Right lobe of liver (tissue), 6 donors: ENCODE results near the gene CCDC102A. TPM values are rescaled to one million over a fixed set of nuclear protein-coding genes. Genes with fewer than 3 reads are reported as not detected.

Source experiments
- ATAC-seq, 4 donors: fragments of 200-7000 bp; cut with Tn5 transposase; one replicate each; pipeline ENCODE4 v1.9.1; 2020; ENCODE audit warnings: mild to moderate bottlenecking in 4 of 4, moderate library complexity in 4 of 4
- DNase-seq, 3 donors: peaks; one replicate each; pipeline ENCODE4 v3.0.0-alpha.2; 2020
- H3K27ac ChIP-seq, 3 donors: fragments of 200-600 bp; one replicate each; pipeline ENCODE4 v1.8.0; 2022
- H3K27me3 ChIP-seq, 2 donors: fragments of 200-600 bp; one replicate each; pipeline ENCODE4 v1.8.0; 2022
- H3K36me3 ChIP-seq, 4 donors: fragments of 200-600 bp; sonication (generic) in 1 of 4; one replicate each; pipeline versions ENCODE4 v1.5.1 to v1.8.0; 2017 to 2022; ENCODE audit warnings: control low read depth in 1 of 4
- H3K4me1 ChIP-seq, 4 donors: fragments of 200-600 bp; sonication (generic) in 1 of 4; one replicate each; pipeline versions ENCODE4 v1.5.1 to v1.8.0; 2017 to 2022; ENCODE audit warnings: control low read depth in 1 of 4
- H3K4me3 ChIP-seq, 3 donors: fragments of 200-600 bp; one replicate each; pipeline ENCODE4 v1.8.0; 2022
- H3K9me3 ChIP-seq, 4 donors: fragments of 200-600 bp; sonication (generic) in 1 of 4; one replicate each; pipeline versions ENCODE4 v1.5.1 to v1.8.0; 2017 to 2022; ENCODE audit warnings: control low read depth in 1 of 4
- POLR2A ChIP-seq: fragments of 450-650 bp; IDR thresholded peaks from one replicate; pipeline ENCODE4 v1.6.1; 2017; ENCODE audit warnings: antibody characterized with exemption, mild to moderate bottlenecking
- WGBS: methylation state at CpG from one replicate; pipeline ENCODE4 v1.1.6; 2018; ENCODE audit warnings: low coverage, low lambda C conversion rate; ENCODE audit not compliant: insufficient coverage; ENCODE audit errors: missing lambda C conversion rate; 5-methylcytosine and 5-hydroxymethylcytosine counted together
- intact Hi-C, 2 donors: fragments of 100-400 bp; cut with DNase I; formaldehyde crosslinking; loops; one replicate each; pipeline versions ENCODE4 v1.11.2 to v1.14.1; 2022
- total RNA-seq, 6 experiments: library from RNA; depleted of rRNA in 2 of 6; stranded (reverse); fragments of >200 nt in 2 of 6; fragmentation: NEBNext Ultra II Directional in 3 of 6; extraction: Animal tissue kit (Norgen Biotek cat#: 25700) in 3 of 6; gene quantifications; one replicate each; pipeline versions ENCODE4 v1.1.0 to v1.2.4, GENCODE V29; 2016 to 2023
- TF ChIP-seq, protein P1 (sequence below), 4 donors: fragments of 200-600 bp in 3 of 4; fragments of 450-650 bp in 1 of 4; IDR thresholded peaks; one replicate each; pipeline versions ENCODE4 v1.5.1 to v1.8.0; 2016 to 2022; ENCODE audit warnings: antibody characterized with exemption in 4 of 4, mild to moderate bottlenecking in 2 of 4
- donor health status: DM: no; HTN: yes; CAD: no.
- donor health status: DM: no; HTN: no; CAD: no.
- donor health status: DM: no; HTN: no; CAD: no.
- donor health status: DM: no; HTN: yes; CAD: no.
- donor health status: DM: no; HTN: yes; CAD: no.

The CCDC102A gene
- total RNA-seq, 6 experiments from 2014 or later, result 0.97 to 1.9 (median 1.2) TPM

DNA sequence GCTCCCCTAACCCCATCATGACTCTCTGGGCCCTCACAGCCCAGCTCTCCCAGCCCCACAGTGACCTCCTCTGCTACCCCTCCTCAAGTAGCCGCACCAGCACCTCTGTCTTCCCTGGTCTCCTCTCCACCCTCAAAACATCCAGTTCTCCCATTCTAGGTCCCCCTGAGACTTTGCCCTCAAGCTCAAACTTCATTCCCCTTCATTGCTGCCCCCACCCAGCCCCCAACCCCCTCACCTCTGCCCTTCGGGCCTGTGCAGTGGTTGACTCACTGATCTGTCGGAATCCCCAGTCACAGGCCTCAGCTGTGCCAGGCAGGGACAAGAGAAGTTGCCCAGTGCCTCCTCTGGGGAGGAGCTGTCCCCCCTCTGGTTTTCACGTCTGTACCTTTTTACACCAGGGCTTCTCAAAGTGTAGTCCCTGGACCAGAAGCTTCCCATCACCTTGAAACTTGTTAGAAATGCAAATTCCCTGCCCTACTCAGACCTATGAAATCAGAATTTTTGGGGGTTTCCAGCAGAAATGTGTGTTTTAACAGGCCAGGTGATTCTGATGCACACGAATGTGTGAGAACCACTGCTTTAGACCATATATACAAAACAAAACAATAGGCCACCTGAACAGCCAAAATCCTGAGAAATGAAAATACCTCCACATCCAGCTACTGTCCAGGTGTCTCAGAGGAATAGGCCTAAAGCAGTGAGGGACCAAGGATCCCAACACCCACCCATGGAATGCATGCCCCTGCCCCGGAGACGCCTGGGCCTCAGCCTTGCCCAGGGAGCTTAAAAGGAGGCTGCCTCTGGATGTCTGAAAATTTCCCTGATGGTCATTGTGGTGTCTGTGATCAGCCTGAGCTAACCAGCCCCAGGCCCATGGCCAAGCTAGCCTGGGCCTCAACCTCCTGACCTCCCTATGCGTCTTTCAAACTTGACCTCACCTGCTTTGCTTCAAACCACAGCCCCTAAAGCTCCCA lies 49.2 kb downstream of the CCDC102A start:
- no peaks in the 10 kb centered on the region for H3K36me3 ChIP-seq
- DNase-seq (peak in 1 of 3 donors; percentile 38), ATAC-seq (no peak)
- H3K27ac ChIP-seq, result no peak overlapping the region
- H3K27me3 ChIP-seq, result no peaks in the 10 kb centered on the region
- 92% methylated on average over 4 of the region's 8 CpGs for WGBS
- H3K4me3 ChIP-seq, result no peak overlapping the region
- intact Hi-C loops, result no loop called here
- TF ChIP-seq, protein P1, sequence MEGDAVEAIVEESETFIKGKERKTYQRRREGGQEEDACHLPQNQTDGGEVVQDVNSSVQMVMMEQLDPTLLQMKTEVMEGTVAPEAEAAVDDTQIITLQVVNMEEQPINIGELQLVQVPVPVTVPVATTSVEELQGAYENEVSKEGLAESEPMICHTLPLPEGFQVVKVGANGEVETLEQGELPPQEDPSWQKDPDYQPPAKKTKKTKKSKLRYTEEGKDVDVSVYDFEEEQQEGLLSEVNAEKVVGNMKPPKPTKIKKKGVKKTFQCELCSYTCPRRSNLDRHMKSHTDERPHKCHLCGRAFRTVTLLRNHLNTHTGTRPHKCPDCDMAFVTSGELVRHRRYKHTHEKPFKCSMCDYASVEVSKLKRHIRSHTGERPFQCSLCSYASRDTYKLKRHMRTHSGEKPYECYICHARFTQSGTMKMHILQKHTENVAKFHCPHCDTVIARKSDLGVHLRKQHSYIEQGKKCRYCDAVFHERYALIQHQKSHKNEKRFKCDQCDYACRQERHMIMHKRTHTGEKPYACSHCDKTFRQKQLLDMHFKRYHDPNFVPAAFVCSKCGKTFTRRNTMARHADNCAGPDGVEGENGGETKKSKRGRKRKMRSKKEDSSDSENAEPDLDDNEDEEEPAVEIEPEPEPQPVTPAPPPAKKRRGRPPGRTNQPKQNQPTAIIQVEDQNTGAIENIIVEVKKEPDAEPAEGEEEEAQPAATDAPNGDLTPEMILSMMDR (IDR thresholded peaks at IDR 0.05), result no peak
- no peak for TF ChIP-seq POLR2A
- H3K9me3 ChIP-seq, result no peaks in the 10 kb centered on the region
- H3K4me1 ChIP-seq, result peaks cover 0 to 9% (median 4%) of the 10 kb centered on the region in 4 donors

DNA sequence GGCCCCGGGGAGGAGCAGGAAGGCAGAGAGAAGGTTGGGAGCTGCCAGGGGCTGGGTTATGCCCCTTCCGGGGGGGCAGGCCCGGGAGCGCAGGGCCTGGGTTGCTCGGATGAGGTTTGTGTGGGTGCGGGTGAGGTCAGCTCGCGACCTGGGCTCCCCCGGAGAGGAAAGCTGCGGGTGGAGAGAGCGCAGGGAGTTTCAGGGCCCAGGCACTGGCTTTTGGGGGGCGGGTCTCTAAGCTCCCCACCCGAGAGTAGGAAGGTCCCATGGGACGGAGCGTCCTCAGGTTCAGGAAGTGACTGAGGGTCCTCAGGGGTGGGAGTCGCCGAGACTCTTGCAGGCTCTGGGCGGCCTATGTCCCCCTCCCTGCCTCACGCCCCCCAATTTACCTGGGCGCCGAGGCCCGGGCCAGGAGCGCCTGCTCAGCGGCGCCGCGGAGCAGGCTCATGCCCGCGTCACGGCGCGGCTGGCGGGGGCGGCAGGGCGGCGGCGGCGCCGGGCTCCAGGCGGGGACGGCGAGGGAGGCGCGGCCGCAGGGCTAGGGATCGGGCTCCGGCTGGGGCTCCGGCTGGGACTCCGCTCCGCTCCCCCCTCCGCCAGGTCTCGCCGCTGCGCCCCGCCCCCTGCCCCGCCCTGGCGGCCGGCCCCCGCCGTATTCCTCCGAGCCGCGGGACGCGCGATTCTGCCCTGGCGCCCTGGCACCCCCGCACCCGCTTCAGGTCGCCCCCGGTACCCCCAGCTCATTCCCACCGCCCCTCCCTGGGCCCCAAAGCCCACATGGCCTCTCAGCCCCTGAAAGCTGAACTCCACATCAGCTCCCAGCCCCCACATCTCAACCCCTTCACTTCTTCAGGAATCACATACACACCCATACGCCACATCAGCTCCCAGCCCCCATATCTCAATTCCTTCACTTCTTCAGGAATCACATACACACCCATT lies 50.2 kb downstream of the CCDC102A start, which contains the start of gene DOK4:
DOK4 (minus strand) TSS at position 578 of the 942 bp plus-strand sequence. CDS start 6,986 bp downstream, outside the sequence.
- DNase-seq (peak; percentile 86 to 88 (median 87)), ATAC-seq (peak; percentile 95 to 99 (median 97))
- WGBS, result 9% methylated on average over 8 of the region's 73 CpGs
- peak within 1 kb of the TSS; percentile 31 to 64 (median 60) for H3K27ac ChIP-seq
- no peaks in the 10 kb centered on the region for H3K27me3 ChIP-seq
- no peaks in the 10 kb centered on the region for H3K9me3 ChIP-seq
- no peaks in the 10 kb centered on the region for H3K36me3 ChIP-seq
- TF ChIP-seq, protein P1 (IDR thresholded peaks at IDR 0.05), result no peak
- peak; percentile 65 for TF ChIP-seq POLR2A
- H3K4me1 ChIP-seq, result peaks cover 0 to 9% (median 4%) of the 10 kb centered on the region in 4 donors
- intact Hi-C loops, result no loop called here
- H3K4me3 ChIP-seq, result peak within 1 kb of the TSS; percentile 79 to 95 (median 88)

DNA sequence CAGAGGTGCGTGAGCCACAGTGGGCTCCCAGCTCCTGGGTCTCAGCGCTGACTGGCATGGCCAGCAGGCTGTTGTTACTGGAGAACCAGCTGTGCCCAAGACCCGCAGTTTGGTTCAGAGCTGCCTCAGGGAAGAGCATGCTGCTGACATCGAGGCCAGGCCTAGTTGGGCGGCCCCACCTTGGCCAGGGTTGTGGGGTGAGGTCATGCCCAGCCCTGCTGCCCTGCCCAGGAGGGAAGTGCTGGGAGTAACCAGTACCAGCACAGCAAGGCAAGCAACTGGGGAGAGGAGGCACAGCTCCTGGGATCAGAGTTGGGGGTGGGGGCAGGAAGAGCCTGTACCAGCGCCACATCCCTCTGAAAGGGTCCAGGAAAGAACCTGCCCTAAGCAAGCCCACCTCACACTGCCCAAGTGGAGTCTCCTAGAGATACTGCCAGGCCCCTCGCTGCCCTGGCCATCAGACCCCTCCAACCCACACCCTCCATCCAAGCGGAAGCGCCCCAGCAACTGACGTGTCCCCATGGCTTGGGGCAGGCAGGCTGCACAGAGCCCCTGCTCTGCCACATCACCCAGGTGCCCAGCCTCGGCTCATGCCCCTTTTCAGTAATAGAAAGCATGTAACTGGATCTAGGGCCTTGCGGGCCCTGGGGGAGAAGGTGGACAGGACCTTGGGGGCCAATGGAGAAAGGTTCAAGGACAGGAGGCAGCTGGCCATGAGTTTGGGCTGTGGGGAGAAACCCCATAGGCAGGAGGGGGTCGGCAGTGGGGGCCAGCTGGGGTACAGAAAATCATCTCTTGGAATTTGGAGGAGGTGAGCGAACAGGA lies 51.1 kb downstream of the CCDC102A start:
- H3K4me3 ChIP-seq, result peak overlapping the region; percentile 79 to 95 (median 88)
- H3K27me3 ChIP-seq, result no peaks in the 10 kb centered on the region
- H3K9me3 ChIP-seq, result no peaks in the 10 kb centered on the region
- peak in 1 of 4 donors; percentile 28 for ATAC-seq
- 23% methylated on average over 3 of the region's 14 CpGs for WGBS
- H3K27ac ChIP-seq, result peak overlapping the region; percentile 31 to 64 (median 60)
- peak in 1 of 3 donors; percentile 46 for DNase-seq
- TF ChIP-seq, protein P1 (IDR thresholded peaks at IDR 0.05), result no peak
- TF ChIP-seq POLR2A, result no peak
- intact Hi-C loops, result no loop called here
- H3K36me3 ChIP-seq, result no peaks in the 10 kb centered on the region
- peaks cover 0 to 15% (median 7%) of the 10 kb centered on the region in 4 donors for H3K4me1 ChIP-seq
